GM21528 (cell line): Measurements from ENCODE around the gene ITSN2.
A peak's percentile ranks its signal among the peaks of the same experiment; 100 is the strongest.
"Not testable (repeated sequence)": the region's sequence is repeated elsewhere in the genome, so short reads cannot be mapped to it uniquely, and the experiment has no call there.

Experiments used
- ATAC-seq: cut with Tn5 transposase; IDR thresholded peaks from one replicate; pipeline ENCODE4 v1.9.1; 2021; ENCODE audit warnings: mild to moderate bottlenecking, moderate library complexity; ENCODE audit not compliant: unreplicated experiment, low FRiP score

ITSN2 gene

GRCh38 chr2:24339098-24339497 lies 21.2 kb downstream of the ITSN2 start:
- ATAC-seq, result not testable (repeated sequence)

- no peak for ATAC-seq
Observed at GRCh38 chr2:24337890-24338289, 22.4 kb downstream of the ITSN2 start.

GRCh38 chr2:24336811-24337210 lies 23.5 kb downstream of the ITSN2 start:
- no peak for ATAC-seq

- ATAC-seq, result no peak
Observed at GRCh38 chr2:24334245-24334633, 26.1 kb downstream of the ITSN2 start.

GRCh38 chr2:24332791-24333540 lies 27.4 kb downstream of the ITSN2 start:
- no peak for ATAC-seq

GRCh38 chr2:24330161-24330560 lies 30.2 kb downstream of the ITSN2 start:
- peak; percentile 27 for ATAC-seq

GRCh38 chr2:24329700-24330099 lies 30.6 kb downstream of the ITSN2 start:
- peak; percentile 39 for ATAC-seq

GRCh38 chr2:24328010-24328409 lies 32.3 kb downstream of the ITSN2 start:
- no peak for ATAC-seq

GRCh38 chr2:24317491-24317920 lies 42.8 kb downstream of the ITSN2 start:
- ATAC-seq, result no peak

GRCh38 chr2:24315669-24316068 lies 44.7 kb downstream of the ITSN2 start:
- ATAC-seq, result peak; percentile 57

GRCh38 chr2:24313744-24314632 lies 46.3 kb downstream of the ITSN2 start:
- ATAC-seq, result no peak

- no peak for ATAC-seq
Observed at GRCh38 chr2:24307961-24308360, 52.4 kb downstream of the ITSN2 start.

GRCh38 chr2:24304631-24305030 lies 55.7 kb downstream of the ITSN2 start:
- no peak for ATAC-seq

GRCh38 chr2:24304098-24304497 lies 56.2 kb downstream of the ITSN2 start:
- ATAC-seq, result no peak

GRCh38 chr2:24301599-24301998 lies 58.7 kb downstream of the ITSN2 start:
- no peak for ATAC-seq

- ATAC-seq, result no peak
Observed at GRCh38 chr2:24297663-24298062, 62.7 kb downstream of the ITSN2 start.

- no peak for ATAC-seq
Observed at GRCh38 chr2:24287171-24287570, 73.2 kb downstream of the ITSN2 start.

GRCh38 chr2:24285484-24286152 lies 74.7 kb downstream of the ITSN2 start:
- ATAC-seq, result no peak

GRCh38 chr2:24280645-24281044 lies 79.7 kb downstream of the ITSN2 start:
- ATAC-seq, result no peak

- ATAC-seq, result no peak
Observed at GRCh38 chr2:24280161-24280560, 80.2 kb downstream of the ITSN2 start.

- no peak for ATAC-seq
Observed at GRCh38 chr2:24276349-24276899, 83.9 kb downstream of the ITSN2 start.
